Activated naive CD4-positive, alpha-beta T cell (primary cell): ENCODE measurements around the gene RAB44.
A peak's percentile ranks its signal among the peaks of the same experiment; 100 is the strongest.

ENCODE experiments used
- DNase-seq, 4 experiments: peaks; one replicate each; lab custom pipeline; 2025; lab: John Stamatoyannopoulos, UW

RAB44 gene

DNA sequence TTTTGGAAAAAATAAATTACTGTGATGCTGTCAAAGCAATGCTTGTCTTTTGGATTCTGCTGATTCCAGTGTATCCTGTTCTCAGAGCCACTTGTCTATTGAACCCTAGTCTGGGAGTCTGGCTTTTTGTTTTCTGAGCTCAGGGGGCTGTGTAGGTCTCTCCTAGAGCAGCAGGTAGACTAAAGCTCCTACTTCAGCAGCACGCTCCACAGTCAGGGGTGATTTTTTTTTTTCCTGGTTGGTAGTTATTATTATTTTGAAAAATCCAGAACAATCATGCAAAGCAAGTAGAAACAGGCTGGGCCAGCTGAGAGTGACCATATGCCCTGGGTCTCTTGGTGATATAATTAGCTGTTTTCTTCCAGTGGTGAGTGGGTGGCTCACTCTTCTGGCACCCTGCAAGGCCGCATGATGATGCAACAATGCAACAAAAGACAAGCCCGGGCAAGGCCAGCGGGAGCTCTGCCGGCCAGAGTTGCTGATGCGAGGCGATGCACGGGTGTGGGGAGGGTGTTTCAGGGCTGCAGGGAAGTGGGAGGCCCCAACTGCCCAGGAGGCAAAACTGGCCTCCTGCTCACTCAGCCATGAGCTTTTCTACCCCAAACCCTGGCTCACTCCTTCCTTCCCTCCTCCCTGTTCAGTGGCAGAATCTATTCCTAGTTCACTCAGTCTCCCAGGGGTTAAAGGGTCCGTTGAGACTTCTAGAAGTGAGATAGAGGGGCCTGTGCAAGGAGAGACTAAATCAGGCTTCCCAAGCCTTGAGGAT, 30.6 kb upstream of the RAB44 start:
- DNase-seq = no peak

DNA sequence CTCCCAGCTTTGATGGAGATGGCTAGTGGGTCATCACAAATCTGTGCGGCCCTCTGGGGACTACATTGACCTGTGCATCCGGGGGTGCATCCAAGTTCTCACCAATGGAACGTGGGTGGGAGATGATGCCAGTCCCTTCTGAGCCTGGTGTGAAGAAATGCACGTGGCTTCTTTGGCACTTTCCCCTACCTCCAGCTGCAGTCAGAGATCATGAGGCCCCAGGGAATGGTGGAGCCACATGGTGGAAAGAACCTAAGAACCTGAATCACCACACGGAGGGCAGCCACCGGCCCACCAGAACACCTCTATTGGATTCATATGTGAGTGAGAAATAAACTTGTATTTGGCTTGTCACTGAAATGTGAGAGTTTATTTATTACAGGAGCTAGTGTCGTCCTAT, 29.0 kb upstream of the RAB44 start:
- no peak for DNase-seq

DNA sequence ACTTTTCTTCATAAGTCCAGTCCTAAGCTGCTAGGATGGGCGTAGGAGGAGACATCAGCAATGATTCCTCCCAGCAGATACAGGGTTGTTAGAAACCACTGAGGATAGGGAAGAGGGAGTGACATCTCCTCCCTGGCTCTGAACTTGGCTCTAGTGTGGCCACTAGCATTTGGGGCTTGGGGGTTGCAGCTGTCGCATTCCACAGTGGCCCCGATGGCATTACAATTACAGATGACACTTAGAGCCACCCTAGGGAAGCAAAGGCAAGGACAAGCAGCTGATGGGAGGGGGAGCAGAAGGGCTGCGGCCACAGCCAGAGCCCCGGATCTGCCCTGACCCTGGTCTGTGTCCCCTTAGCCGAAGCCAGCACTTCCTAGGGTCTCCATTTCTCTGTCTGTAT, 28.6 kb upstream of the RAB44 start:
- DNase-seq = no peak

DNA sequence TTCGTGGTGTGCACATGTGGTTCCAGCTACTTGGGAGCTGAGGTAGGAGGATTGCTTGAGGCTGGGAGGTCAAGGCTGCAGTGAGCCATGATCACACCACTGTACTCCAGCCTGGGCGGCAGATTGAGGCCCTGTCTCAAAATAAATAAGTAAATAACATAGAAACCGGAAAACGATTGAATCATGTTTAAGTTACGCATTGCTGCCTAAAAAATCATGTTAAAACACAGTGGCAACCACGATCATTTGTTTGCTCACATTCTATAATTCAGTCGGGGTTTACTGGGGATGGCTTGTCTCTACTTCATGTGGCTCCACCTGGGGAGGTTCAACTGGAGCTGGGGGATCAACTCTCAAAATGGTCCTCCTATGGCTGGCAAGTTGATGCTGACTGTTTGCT, 27.4 kb upstream of the RAB44 start:
- DNase-seq = no peak

DNA sequence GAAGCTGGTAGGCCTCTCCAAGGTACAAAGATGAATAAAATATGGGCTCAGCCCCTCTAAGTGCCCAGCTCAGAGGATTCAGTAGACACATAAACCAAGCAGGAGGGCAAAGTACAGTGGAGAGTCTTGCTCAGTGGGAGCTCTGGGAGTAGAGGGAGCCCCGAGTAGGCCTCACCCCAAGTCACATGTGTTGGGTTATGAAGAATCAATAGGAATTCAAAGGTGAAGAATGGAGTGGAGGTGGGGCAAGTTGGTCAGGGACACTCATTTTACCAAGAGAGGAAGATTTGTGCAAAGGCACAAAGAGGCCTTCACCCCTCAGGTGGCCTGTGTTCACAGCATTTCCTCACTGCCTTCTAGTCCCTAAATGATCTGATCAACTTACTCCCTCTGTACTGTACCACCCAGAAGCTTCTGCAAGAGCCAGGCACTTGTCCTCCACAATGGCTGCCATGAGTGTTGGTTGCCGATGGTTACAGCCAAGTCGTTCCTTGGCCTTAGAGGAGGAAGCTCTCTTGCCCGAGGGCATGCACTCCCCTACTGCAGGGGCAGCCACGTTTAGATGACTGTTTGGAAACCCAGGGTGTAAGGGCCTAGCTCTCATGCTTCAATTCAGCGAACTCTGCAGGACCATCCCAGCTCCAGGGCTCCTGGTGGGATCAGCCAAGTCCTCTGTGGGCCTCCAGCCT, 25.8 kb upstream of the RAB44 start:
- DNase-seq = no peak

DNA sequence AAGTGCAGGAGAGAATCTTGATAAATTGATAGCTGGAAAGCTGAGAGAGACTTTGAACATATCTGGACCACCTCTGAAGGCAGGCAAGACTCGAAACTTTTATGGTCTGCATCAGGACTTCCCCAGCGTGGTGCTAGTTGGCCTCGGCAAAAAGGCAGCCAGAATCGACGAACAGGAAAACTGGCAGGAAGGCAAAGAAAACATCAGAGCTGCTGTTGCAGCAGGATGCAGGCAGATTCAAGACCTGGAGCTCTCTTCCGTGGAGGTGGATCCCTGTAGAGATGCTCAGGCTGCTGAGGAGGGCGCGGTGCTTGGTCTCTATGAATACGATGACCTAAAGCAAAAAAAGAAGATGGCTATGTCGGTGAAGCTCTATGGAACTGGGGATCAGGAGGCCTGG, 23.7 kb upstream of the RAB44 start:
- no peak for DNase-seq

DNA sequence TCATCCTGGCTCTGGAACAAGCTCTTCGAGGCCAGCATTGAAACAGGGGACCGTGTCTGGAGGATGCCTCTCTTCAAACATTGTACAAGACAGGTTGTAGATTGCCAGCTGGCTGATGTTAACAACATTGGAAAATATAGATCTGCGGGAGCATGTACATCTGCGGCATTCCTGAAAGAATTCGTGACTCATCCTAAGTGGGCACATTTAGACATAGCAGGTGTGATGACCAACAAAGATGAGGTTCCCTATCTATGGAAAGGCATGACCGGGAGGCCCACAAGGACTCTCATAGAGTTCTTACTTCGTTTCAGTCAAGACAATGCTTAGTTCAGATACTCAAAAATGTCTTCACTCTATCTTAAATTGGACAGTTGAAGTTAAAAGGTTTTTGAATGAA, 22.7 kb upstream of the RAB44 start:
- DNase-seq = no peak

DNA sequence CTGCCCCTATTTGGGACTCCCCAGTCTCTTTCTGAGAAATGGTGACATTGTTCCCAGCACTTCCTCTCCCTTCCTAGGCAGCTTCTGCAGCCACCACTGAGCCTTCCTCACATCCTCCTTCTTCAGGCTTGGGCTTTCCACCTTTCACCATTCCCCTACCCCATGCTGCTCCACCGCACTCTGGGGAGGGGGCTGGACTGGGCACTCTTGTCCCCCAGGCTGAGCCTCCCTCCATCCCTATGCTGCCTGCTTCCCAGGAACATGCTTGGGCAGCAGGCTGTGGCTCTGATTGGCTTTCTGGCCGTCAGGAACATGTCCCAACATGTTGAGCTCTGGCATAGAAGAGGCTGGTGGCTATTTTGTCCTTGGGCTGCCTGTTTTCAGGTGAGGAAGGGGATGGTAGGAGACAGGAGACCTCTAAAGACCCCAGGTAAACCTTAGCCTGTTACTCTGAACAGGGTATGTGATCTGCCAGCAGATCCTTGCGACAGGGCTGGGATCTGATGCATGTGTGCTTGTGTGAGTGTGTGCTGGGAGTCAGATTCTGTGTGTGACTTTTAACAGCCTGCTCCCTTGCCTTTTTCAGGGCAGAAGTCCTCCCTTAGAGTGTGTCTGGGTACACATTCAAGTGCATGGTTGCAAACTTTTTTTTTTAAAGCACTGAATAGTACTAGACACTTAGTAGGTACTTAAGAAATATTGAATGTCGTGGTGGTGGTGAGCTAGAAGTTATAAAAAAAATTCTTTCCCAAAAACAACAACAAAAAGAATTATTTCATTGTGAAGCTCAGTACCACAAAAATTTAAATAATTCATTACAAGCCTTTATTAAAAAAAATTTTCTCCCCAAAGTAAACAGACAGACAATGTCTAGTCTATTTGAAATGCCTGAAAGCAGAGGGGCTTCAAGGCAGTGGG, 21.2 kb upstream of the RAB44 start:
- DNase-seq = no peak

DNA sequence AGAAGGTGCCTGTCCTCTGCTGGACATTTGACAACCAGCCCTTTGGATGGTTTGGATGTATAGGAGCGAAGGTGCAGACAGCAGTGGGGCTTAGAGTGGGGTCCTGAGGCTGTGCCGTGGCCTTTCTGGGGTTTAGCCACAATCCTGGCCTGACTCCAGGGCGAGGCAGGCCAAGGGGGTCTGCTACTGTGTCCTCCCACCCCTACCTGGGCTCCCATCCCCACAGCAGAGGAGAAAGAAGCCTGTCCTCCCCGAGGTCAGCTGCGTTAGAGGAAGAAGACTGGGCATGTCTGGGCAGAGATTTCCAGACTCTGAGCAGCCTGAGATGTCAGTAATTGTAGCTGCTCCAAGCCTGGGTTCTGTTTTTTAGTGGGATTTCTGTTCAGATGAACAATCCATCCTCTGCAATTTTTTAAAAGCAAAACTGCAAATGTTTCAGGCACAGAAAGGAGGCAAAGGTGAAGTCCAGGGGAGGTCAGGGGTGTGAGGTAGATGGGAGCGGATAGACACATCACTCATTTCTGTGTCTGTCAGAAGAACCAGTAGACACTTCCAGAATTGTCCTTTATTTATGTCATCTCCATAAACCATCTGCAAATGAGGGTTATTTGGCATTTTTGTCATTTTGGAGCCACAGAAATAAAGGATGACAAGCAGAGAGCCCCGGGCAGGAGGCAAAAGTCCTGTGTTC, 20.4 kb upstream of the RAB44 start:
- DNase-seq = no peak

DNA sequence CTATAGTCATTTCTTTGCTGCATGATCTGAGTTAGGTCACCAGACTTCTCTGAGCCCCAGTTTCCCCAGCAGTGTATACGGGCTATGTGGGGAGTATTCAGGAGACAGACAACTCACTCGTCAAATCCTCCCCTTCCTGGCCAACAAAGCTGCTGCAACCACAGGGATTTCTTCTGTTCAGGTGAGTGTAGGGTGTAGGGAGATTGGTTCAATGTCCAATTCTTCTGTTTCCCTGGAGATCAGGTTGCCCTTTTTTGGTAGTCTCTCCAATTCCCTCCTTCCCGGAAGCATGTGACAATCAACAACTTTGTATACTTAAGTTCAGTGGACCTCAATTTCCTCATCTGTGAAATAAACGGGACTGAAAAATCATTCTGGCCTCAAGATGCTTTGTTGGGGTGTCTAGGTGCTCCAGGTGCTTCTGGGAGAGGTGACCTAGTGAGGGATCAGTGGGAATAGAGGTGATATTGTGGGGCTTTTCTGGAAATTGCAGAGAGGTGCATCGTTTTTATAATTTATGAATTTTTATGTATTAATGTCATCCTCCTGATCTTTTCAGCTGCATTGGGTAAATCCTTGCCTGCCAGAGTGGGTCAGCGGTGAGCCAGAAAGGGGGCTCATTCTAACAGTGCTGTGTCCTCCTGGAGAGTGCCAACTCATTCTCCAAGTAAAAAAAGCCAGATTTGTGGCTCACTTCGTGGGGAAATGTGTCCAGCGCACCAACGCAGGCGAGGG, 19.7 kb upstream of the RAB44 start:
- no peak for DNase-seq

DNA sequence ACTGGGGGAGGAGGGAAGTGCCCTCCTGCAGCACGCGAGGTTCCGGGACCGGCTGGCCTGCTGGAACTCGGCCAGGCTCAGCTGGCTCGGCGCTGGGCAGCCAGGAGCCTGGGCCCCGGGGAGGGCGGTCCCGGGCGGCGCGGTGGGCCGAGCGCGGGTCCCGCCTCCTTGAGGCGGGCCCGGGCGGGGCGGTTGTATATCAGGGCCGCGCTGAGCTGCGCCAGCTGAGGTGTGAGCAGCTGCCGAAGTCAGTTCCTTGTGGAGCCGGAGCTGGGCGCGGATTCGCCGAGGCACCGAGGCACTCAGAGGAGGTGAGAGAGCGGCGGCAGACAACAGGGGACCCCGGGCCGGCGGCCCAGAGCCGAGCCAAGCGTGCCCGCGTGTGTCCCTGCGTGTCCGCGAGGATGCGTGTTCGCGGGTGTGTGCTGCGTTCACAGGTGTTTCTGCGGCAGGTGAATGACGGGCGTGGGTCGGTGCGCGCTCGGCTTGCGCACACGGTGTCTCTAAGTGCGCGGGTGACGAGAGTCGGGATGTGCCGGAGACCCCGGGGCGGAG, 19.1 kb upstream of the RAB44 start, which contains the start of gene CDKN1A:
Gene CDKN1A (plus strand): TSS at position 227 of the 555 bp plus-strand sequence. CDS start 5,388 bp downstream, outside the sequence.
- peak; percentile 15 to 55 (median 24) for DNase-seq

DNA sequence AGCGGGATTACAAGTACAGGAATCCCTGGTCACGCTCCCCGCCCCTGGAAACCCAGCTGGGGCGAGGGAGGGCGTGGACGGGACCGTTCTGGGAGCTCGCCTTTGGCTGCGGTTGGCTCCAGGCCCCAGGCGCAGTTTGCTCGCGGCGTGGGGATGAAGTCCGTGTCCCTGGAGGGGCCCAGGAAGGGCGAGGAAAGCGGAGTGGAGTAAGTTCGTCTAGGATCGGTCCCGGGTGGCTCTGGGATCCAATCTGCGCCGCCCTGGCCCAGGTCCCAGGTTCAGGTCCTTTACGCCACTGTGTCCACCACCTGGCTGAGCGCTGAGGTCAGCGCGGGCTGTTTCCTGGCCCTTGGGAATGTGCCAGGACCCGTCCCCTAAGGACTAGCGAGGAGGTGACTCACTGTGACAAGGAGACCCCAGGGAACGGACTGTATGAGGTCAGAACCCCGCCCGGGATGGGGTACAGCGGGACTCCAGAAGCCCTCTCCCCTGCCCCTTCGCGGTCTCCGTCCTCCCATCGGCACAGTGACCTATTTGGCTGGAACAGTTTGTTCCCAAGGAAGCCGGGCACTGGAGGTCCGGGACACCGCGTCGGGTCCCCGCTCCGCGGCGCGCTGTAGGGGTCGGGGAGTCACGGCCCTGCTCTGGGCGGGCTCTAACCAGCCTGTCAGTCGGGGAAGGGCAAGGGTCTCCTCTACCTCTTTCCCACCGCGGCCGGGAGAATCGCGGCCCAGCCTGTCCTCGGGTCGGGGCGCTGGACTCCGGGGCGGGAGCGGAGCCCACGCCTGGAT, 18.4 kb upstream of the RAB44 start:
- no peak for DNase-seq

DNA sequence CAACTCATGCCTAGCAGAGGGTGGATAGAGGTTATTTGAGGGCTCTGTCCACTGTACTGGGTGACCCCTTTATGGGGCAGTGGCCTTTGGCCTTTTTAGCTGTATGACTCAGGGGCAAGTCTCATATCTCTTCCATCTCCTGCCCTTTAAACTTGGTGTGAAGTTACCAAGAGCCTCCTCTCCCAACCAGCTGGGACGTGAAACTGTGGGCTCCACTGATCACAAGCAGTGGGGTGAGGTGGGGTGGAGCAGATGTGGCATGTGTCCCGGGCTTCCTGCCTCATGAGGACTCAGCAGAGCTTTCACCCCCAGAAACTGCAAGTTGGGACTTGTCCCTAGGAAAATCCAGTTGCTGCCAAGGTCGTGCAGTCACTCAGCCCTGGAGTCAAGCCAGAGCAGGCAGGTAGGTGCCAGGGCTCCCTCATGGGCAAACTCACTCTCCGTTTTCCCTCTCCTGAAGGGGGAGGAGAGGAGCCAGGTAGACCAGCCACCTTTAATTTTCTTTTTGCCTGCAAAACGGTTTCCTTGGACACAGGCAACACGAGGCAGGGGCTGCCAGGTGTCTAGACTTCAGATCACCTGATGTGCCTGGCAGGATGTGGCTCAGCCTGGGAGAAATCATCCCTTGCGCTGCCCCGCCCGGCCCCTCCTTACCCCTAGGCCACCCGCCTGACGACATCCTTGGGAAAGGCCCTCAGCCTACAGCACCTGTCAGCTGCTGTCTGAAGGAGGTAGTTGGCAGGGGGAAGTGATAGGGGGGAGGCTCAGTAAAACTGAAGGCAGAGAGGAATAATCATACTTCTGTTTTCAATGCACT, 15.1 kb upstream of the RAB44 start:
- no peak for DNase-seq

DNA sequence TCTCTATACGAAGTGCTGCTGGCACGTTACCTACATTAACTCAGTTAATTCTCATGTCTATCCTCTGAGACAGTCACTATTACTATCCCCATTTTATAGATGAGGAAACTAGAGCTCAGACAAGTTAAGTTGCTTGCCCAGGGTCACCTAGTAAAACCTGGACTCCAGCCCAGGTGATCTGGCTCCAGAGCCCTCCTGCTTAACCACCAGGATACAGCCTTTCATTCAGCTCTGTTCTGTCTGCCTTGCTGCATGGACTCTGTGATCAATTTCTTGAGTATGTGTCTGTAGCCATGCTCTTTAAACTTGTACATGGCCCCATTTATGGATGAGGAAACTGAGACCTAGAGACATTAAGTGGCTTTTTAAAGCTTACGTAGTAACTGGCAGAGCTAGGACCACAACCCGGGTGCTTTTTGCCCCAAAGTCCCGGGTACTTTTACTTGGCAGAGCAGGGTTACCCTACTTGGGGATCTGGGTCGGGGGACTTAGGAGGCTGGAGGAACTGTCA, 14.4 kb upstream of the RAB44 start:
- no peak for DNase-seq

DNA sequence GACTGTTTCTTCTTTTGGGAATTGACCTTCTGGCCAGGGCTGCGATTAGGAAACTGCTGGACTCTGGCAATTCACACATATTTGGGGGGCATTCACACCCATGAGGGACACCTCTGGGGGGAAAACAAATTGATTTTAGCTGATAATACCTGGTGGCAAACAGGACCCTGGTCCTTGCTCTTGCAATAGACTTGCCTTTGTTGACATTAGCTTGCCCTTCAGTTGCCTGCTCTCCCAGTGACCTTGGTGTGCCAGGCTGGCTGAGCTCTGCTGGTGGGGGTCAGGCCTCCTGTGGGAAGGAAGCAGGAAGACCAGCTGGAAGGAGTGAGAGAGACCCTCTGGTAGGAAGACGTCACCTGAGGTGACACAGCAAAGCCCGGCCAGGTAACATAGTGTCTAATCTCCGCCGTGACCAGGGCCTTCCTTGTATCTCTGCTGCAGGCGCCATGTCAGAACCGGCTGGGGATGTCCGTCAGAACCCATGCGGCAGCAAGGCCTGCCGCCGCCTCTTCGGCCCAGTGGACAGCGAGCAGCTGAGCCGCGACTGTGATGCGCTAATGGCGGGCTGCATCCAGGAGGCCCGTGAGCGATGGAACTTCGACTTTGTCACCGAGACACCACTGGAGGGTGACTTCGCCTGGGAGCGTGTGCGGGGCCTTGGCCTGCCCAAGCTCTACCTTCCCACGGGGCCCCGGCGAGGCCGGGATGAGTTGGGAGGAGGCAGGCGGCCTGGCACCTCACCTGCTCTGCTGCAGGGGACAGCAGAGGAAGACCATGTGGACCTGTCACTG, 13.8 kb upstream of the RAB44 start:
- no peak for DNase-seq

DNA sequence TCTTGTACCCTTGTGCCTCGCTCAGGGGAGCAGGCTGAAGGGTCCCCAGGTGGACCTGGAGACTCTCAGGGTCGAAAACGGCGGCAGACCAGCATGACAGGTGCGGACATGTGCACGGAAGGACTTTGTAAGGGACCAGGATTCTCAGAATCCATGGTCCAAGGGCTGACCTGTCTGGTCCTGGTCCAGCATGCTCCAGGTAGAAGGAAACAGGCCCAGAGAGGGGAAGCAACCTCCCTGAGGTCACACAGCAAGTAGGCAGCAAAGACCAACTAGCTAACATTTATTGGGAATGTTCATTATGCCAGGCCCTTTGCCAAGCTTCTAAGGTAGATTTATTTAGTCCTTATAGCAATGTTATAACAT, 13.2 kb upstream of the RAB44 start:
- DNase-seq = no peak

DNA sequence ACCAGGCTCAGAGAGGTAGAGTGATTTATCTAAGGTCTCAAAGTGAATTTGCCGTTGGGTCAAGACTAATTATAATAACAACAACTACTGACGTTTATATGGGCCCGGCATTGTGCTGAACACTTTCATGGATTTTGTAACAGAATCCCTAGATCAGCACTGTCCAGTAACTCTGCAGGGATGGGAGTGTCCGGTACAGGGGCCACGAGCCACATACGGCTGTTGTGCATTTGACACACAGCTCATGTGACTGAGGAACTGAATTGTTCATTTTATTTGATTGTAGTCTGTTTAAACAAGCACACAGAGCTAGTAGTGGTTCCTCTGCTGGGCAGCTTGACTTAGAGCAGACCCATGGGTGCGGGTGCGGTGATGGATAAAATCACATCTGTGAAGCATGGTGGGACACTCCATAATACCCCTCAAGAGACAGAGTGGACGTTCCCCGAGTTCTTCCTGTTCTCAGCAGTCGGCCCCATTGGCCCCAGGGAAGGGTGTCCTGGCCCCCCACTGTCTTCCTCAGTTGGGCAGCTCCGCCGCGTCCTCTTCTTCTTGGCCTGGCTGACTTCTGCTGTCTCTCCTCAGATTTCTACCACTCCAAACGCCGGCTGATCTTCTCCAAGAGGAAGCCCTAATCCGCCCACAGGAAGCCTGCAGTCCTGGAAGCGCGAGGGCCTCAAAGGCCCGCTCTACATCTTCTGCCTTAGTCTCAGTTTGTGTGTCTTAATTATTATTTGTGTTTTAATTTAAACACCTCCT, 12.3 kb upstream of the RAB44 start:
- no peak for DNase-seq
